Keratinocyte (primary cell): Measurements from ENCODE around the gene CCDC83. TPM values are rescaled to one million over a fixed set of nuclear protein-coding genes. Genes with fewer than 3 reads are reported as not detected.

Experiments
- DNase-seq: peaks from one replicate; pipeline ENCODE4 v3.0.0-alpha.2; 2011; ENCODE audit warnings: low read depth, missing footprints, low spot score
- FAIRE-seq: peaks from 2 replicates; lab custom pipeline; 2011; peaks lifted over from hg19 to GRCh38; lab: Jason Lieb, UNC
- H2AFZ ChIP-seq: 2 replicates; pipeline ENCODE4 v1.6.0; 2012; ENCODE audit warnings: low read length, control low read depth, inconsistent platforms; ENCODE audit not compliant: control insufficient read depth
- H3K27ac ChIP-seq: 2 replicates; pipeline ENCODE4 v1.5.1; 2011; ENCODE audit warnings: low read length; ENCODE audit not compliant: control insufficient read depth, insufficient read depth
- H3K27me3 ChIP-seq: 3 replicates; pipeline ENCODE4 v1.6.0; 2011; ENCODE audit warnings: low read length; ENCODE audit not compliant: control insufficient read depth, insufficient read depth; ENCODE audit errors: extremely low read depth
- H3K36me3 ChIP-seq, 2 experiments: 2 replicates in 1 of 2; 3 replicates in 1 of 2; pipeline ENCODE4 v1.5.1; 2011; ENCODE audit warnings: low read length in 2 of 2, mild to moderate bottlenecking in 1 of 2; ENCODE audit not compliant: control insufficient read depth in 2 of 2, insufficient read depth in 2 of 2; ENCODE audit errors: extremely low read depth in 1 of 2
- H3K4me1 ChIP-seq: 3 replicates; pipeline ENCODE4 v1.5.1; 2011; ENCODE audit warnings: low read length; ENCODE audit not compliant: control insufficient read depth, insufficient read depth; ENCODE audit errors: extremely low read depth
- H3K4me2 ChIP-seq: 3 replicates; pipeline ENCODE4 v1.6.0; 2011; ENCODE audit warnings: low read depth, low read length; ENCODE audit not compliant: control insufficient read depth, insufficient read depth; ENCODE audit errors: extremely low read depth
- H3K4me3 ChIP-seq, 3 experiments: fragments of 200-600 bp in 1 of 3; sonication (generic) in 1 of 3; 2 replicates in 2 of 3; 3 replicates in 1 of 3; pipeline ENCODE4 v1.5.1; 2011 to 2016; ENCODE audit warnings: low read length in 3 of 3, mild to moderate bottlenecking in 3 of 3, control low read depth in 2 of 3, inconsistent platforms in 1 of 3, low read depth in 1 of 3, mixed read lengths in 1 of 3, mixed run types in 1 of 3, moderate library complexity in 1 of 3; ENCODE audit not compliant: control insufficient read depth in 2 of 3, insufficient read depth in 2 of 3; ENCODE audit errors: extremely low read depth in 1 of 3
- H3K79me2 ChIP-seq: 2 replicates; pipeline ENCODE4 v1.6.0; 2012; ENCODE audit warnings: low read length; ENCODE audit not compliant: control insufficient read depth, insufficient read depth
- H3K9ac ChIP-seq: 3 replicates; pipeline ENCODE4 v1.6.0; 2011; ENCODE audit warnings: low read length; ENCODE audit not compliant: control insufficient read depth, insufficient read depth; ENCODE audit errors: extremely low read depth
- H3K9me1 ChIP-seq: 3 replicates; pipeline ENCODE4 v1.6.0; 2011; ENCODE audit warnings: low read length; ENCODE audit not compliant: control insufficient read depth, insufficient read depth; ENCODE audit errors: extremely low read depth
- H3K9me3 ChIP-seq: 2 replicates; pipeline ENCODE4 v1.5.1; 2012; ENCODE audit warnings: low read depth, low read length; ENCODE audit not compliant: control insufficient read depth
- H4K20me1 ChIP-seq: 3 replicates; pipeline ENCODE4 v1.6.0; 2011; ENCODE audit warnings: low read length; ENCODE audit not compliant: control insufficient read depth, insufficient read depth; ENCODE audit errors: extremely low read depth
- EZH2 ChIP-seq: IDR thresholded peaks from one replicate; pipeline ENCODE4 v1.6.1; 2012; ENCODE audit warnings: inconsistent platforms, mild to moderate bottlenecking, low read length, moderate library complexity
- dilution Hi-C: fragments of 300-500 bp; cut with MboI; formaldehyde crosslinking; loops from one replicate; pipeline ENCODE4 v1.7.0; 2020; ENCODE audit warnings: low sequenced_read_pairs; ENCODE audit not compliant: extremely low pct_ligation_motif_present
- polyA plus RNA-seq, 5 experiments: library from polyadenylated mRNA; depleted of rRNA in 3 of 5; stranded (reverse) in 3 of 5; stranded (forward) in 1 of 5; unstranded in 1 of 5; fragments of >200 nt; gene quantifications; 1 replicate in 1 of 5; 2 replicates in 3 of 5; 3 replicates in 1 of 5; pipeline versions ENCODE4 v1.2.1 to v1.2.3, GENCODE V29; 2011 to 2012; ENCODE audit warnings: missing spikeins in 2 of 5, low read depth in 1 of 5, low replicate concordance in 1 of 5
- TF ChIP-seq, protein P1 (sequence below), 3 experiments: IDR thresholded peaks in 1 of 3; conservative IDR thresholded peaks in 1 of 3; optimal IDR thresholded peaks in 1 of 3; 2 replicates in 2 of 3; 3 replicates in 1 of 3; pipeline versions ENCODE3 to v1.5.1; 2011; ENCODE audit warnings: low read length in 3 of 3, mild to moderate bottlenecking in 3 of 3, moderate library complexity in 2 of 3, control low read depth in 1 of 3, inconsistent platforms in 1 of 3; ENCODE audit not compliant: insufficient read depth in 2 of 3; ENCODE audit errors: extremely low read depth in 1 of 3

Gene CCDC83
- polyA plus RNA-seq, 1 donor (not counting 4 experiments of a cell fraction or from before 2014, with no cell fraction given), result not detected

DNA sequence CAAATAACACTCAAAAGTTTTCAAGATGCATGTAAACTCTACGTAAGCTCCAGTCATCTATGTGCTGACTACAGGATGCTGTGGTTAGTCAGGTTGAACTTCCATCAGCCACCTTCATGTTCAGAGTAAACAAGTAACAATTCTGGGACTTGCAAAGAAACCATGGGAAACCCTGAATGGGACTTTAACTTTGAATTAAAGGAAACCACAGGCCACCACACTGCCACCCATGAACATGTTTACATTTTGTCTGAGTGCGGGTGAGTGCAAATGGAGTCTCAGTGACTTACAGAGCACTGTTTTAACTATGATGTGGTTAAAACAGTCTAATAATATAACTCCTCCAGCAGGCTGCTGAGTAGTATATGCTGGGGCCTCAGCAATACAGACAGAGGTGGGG, 31.4 kb upstream of the CCDC83 start:
- no peak for DNase-seq
- peaks cover 4% of the 10 kb centered on the region for H3K9me1 ChIP-seq
- no peak overlapping the region for H3K4me3 ChIP-seq
- no peaks in the 10 kb centered on the region for H4K20me1 ChIP-seq
- peaks cover 19% of the 10 kb centered on the region for H3K4me1 ChIP-seq
- H3K79me2 ChIP-seq, result no peaks in the 10 kb centered on the region
- no peak for FAIRE-seq
- no peak overlapping the region for H2AFZ ChIP-seq
- H3K9me3 ChIP-seq, result no peaks in the 10 kb centered on the region
- TF ChIP-seq EZH2, result no peak
- TF ChIP-seq, protein P1, sequence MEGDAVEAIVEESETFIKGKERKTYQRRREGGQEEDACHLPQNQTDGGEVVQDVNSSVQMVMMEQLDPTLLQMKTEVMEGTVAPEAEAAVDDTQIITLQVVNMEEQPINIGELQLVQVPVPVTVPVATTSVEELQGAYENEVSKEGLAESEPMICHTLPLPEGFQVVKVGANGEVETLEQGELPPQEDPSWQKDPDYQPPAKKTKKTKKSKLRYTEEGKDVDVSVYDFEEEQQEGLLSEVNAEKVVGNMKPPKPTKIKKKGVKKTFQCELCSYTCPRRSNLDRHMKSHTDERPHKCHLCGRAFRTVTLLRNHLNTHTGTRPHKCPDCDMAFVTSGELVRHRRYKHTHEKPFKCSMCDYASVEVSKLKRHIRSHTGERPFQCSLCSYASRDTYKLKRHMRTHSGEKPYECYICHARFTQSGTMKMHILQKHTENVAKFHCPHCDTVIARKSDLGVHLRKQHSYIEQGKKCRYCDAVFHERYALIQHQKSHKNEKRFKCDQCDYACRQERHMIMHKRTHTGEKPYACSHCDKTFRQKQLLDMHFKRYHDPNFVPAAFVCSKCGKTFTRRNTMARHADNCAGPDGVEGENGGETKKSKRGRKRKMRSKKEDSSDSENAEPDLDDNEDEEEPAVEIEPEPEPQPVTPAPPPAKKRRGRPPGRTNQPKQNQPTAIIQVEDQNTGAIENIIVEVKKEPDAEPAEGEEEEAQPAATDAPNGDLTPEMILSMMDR (optimal IDR thresholded peaks at IDR 0.05 in 1 of 3, IDR thresholded peaks at IDR 0.05 in 1 of 3, conservative IDR thresholded peaks at IDR 0.05 in 1 of 3; ENCODE audit: extremely low read depth in 1 of 3, insufficient read depth in 2 of 3, low read length in 3 of 3), result no peak
- H3K36me3 ChIP-seq, result no peaks in the 10 kb centered on the region
- H3K9ac ChIP-seq, result no peak overlapping the region
- H3K4me2 ChIP-seq, result no peak overlapping the region
- dilution Hi-C loops, result no loop called here
- H3K27ac ChIP-seq, result no peak overlapping the region
- H3K27me3 ChIP-seq, result no peaks in the 10 kb centered on the region

DNA sequence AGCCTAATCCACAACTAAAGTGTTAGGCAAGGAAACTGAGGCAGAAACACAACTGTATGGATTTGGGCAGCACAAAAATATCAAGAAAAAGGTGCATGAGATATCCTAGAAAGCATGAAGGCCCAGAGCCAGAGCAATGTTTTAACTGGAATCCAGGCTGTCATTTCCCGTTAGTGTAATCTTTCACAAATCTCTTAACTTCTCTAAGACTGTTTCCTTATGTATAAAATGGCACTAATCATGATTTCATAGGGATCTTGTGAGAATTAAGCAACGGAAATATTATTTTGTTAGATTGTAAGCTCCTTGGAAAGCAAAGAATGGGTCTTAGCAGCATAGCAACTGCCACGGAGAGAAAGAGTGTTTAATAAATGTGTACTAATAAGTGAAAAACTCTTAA, 29.6 kb upstream of the CCDC83 start:
- FAIRE-seq, result no peak
- H3K27ac ChIP-seq, result no peak overlapping the region
- peaks cover 4% of the 10 kb centered on the region for H3K9me1 ChIP-seq
- H3K4me2 ChIP-seq, result no peak overlapping the region
- H3K36me3 ChIP-seq, result no peaks in the 10 kb centered on the region
- no peak overlapping the region for H3K4me3 ChIP-seq
- no peak for DNase-seq
- no peaks in the 10 kb centered on the region for H4K20me1 ChIP-seq
- no peaks in the 10 kb centered on the region for H3K9me3 ChIP-seq
- peaks cover 19% of the 10 kb centered on the region for H3K4me1 ChIP-seq
- H3K27me3 ChIP-seq, result no peaks in the 10 kb centered on the region
- H3K79me2 ChIP-seq, result no peaks in the 10 kb centered on the region
- no peak overlapping the region for H3K9ac ChIP-seq
- dilution Hi-C loops, result no loop called here
- H2AFZ ChIP-seq, result no peak overlapping the region
- TF ChIP-seq, protein P1 (optimal IDR thresholded peaks at IDR 0.05 in 1 of 3, IDR thresholded peaks at IDR 0.05 in 1 of 3, conservative IDR thresholded peaks at IDR 0.05 in 1 of 3; ENCODE audit: extremely low read depth in 1 of 3, insufficient read depth in 2 of 3, low read length in 3 of 3), result no peak
- TF ChIP-seq EZH2, result no peak
